ENCODE data around the gene BACH2. TPM values are rescaled to one million over a fixed set of nuclear protein-coding genes. Genes with fewer than 3 reads are reported as not detected.

BACH2 gene
- total RNA-seq, 1 experiment from 2014 or later = 3.3 TPM

DNA sequence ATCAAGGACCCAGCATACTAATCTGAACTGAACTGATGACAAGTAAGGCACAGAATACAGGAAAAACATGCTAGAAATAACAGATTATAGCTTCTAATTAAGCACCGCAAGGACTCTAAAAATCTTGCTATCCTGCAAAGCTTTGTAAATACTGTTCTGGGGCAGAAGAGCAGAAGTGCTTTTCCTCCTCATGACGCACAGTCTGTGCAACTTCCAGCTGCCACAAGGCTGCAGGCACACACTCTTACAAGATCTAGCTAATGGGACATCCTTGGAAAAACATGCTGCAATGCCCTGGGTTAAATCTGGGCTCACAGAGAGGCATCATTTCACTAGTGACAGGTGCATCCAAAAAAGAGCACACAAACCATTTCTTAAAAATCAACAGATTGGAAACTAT is 213.8 kb downstream of the BACH2 start:
- BruUV-seq (replicated peaks) = no TSS peak
- Histone ChIP-seq H3K4me3 (replicated peaks in 1 of 2; ENCODE audit: low read depth in 1 of 2, low read length in 2 of 2) (no peak overlapping the region), H3K36me3 (ENCODE audit: control insufficient read depth in 1 of 2, insufficient read depth in 2 of 2, low read length in 2 of 2) (no peaks in the 10 kb centered on the region), H3K27ac (ENCODE audit: low read depth, low read length) (no peak overlapping the region), H3K9me2 (ENCODE audit: insufficient read depth) (no peaks in the 10 kb centered on the region), H3K27me3 (ENCODE audit: insufficient read depth, low read length) (no peaks in the 10 kb centered on the region), H3K79me2 (ENCODE audit: insufficient read depth, low read length) (no peaks in the 10 kb centered on the region), H2AFZ (ENCODE audit: low read depth, low read length, poor library complexity, severe bottlenecking) (no peak overlapping the region), H3K9ac (ENCODE audit: low read length) (no peak overlapping the region), H3K9me3 (ENCODE audit: control insufficient read depth in 1 of 2, insufficient read depth in 1 of 2, low read depth in 1 of 2, low read length in 2 of 2) (no peaks in the 10 kb centered on the region), H4K20me1 (ENCODE audit: insufficient read depth) (no peaks in the 10 kb centered on the region), H3K4me2 (ENCODE audit: low read length) (no peak overlapping the region), H3K4me1 (ENCODE audit: control insufficient read depth in 1 of 2, insufficient read depth in 2 of 2, low read length in 2 of 2) (peaks cover 0 to 15% of the 10 kb centered on the region in 2 experiments; a peak in 2 of 4 replicates)
- ATAC-seq (no peak), DNase-seq (ENCODE audit: low read depth, low spot score) (no peak)
- POLR2A ChIA-PET = no interaction called here
- RAD21 ChIA-PET (ENCODE audit: low non-redundant PET in 1 of 2, low total read pairs in 2 of 2, uncharacterized antibody in 2 of 2, unreplicated experiment in 2 of 2) = no interaction called here
- CTCF ChIA-PET = no interaction called here
- intact Hi-C loops (cut with micrococcal nuclease) = no loop called here
- no peak for TF ChIP-seq SP1 (IDR thresholded peaks at IDR 0.05; ENCODE audit: low read depth)
- no peak for TF ChIP-seq EZH2phosphoT487 (IDR thresholded peaks at IDR 0.05; ENCODE audit: borderline replicate concordance)
- TF ChIP-seq SRF (IDR thresholded peaks at IDR 0.05; ENCODE audit: low read depth) = no peak
- TF ChIP-seq ELF1 (IDR thresholded peaks at IDR 0.05; ENCODE audit: borderline replicate concordance, low read depth) = no peak
- no peak for TF ChIP-seq TCF7L2 (IDR thresholded peaks at IDR 0.05; ENCODE audit: borderline replicate concordance, extremely low read depth, insufficient read depth, insufficient read length)
- TF ChIP-seq ZNF274 (IDR thresholded peaks at IDR 0.05; ENCODE audit: low read depth, low read length) = no peak
- TF ChIP-seq RAD21 (IDR thresholded peaks at IDR 0.05; ENCODE audit: low read depth) = no peak
- TF ChIP-seq POLR2A (IDR thresholded peaks at IDR 0.05; ENCODE audit: borderline replicate concordance, extremely low read depth, insufficient read depth, insufficient read length) = no peak
- TF ChIP-seq, protein P1, sequence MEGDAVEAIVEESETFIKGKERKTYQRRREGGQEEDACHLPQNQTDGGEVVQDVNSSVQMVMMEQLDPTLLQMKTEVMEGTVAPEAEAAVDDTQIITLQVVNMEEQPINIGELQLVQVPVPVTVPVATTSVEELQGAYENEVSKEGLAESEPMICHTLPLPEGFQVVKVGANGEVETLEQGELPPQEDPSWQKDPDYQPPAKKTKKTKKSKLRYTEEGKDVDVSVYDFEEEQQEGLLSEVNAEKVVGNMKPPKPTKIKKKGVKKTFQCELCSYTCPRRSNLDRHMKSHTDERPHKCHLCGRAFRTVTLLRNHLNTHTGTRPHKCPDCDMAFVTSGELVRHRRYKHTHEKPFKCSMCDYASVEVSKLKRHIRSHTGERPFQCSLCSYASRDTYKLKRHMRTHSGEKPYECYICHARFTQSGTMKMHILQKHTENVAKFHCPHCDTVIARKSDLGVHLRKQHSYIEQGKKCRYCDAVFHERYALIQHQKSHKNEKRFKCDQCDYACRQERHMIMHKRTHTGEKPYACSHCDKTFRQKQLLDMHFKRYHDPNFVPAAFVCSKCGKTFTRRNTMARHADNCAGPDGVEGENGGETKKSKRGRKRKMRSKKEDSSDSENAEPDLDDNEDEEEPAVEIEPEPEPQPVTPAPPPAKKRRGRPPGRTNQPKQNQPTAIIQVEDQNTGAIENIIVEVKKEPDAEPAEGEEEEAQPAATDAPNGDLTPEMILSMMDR (IDR thresholded peaks at IDR 0.05 in 2 of 3, conservative IDR thresholded peaks at IDR 0.05 in 1 of 3; ENCODE audit: borderline replicate concordance in 1 of 3, insufficient read depth in 1 of 3, low read depth in 2 of 3, low read length in 2 of 3) = no peak
- TF ChIP-seq FOSL1 (IDR thresholded peaks at IDR 0.05; ENCODE audit: low read depth) = no peak
- TF ChIP-seq EZH2 (IDR thresholded peaks at IDR 0.05) = no peak
- TF ChIP-seq, protein P2, sequence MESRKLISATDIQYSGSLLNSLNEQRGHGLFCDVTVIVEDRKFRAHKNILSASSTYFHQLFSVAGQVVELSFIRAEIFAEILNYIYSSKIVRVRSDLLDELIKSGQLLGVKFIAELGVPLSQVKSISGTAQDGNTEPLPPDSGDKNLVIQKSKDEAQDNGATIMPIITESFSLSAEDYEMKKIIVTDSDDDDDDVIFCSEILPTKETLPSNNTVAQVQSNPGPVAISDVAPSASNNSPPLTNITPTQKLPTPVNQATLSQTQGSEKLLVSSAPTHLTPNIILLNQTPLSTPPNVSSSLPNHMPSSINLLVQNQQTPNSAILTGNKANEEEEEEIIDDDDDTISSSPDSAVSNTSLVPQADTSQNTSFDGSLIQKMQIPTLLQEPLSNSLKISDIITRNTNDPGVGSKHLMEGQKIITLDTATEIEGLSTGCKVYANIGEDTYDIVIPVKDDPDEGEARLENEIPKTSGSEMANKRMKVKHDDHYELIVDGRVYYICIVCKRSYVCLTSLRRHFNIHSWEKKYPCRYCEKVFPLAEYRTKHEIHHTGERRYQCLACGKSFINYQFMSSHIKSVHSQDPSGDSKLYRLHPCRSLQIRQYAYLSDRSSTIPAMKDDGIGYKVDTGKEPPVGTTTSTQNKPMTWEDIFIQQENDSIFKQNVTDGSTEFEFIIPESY (IDR thresholded peaks at IDR 0.05; ENCODE audit: extremely low read depth, insufficient replicate concordance, low read length) = no peak
- TF ChIP-seq EGR1 (IDR thresholded peaks at IDR 0.05; ENCODE audit: low read depth) = no peak

Measured in HCT116 (cell line).